SK-N-MC (cell line): ENCODE results near the gene SUN1.
"Not testable (repeated sequence)": the region's sequence is repeated elsewhere in the genome, so short reads cannot be mapped to it uniquely, and the experiment has no call there.

Source experiments
- DNase-seq: peaks from one replicate; pipeline ENCODE4 v3.0.0-alpha.2; 2011; ENCODE audit warnings: low read depth, low spot score
- H3K27ac ChIP-seq: fragments of 200-600 bp; sonication (generic); 2 replicates; pipeline ENCODE4 v1.5.1; 2016; ENCODE audit warnings: mixed run types
- H3K36me3 ChIP-seq: fragments of 200-600 bp; sonication (generic); 2 replicates; pipeline ENCODE4 v1.6.1; 2017; ENCODE audit warnings: antibody characterized with exemption, low read length, mixed read lengths; ENCODE audit not compliant: insufficient read depth
- H3K4me3 ChIP-seq: fragments of 200-600 bp; sonication (generic); 2 replicates; pipeline ENCODE4 v1.5.1; 2016
- H3K9ac ChIP-seq: fragments of 200-600 bp; sonication (generic); 2 replicates; pipeline ENCODE4 v1.8.0; 2017; ENCODE audit warnings: mixed run types, mixed read lengths; ENCODE audit not compliant: insufficient read length
- H3K9me3 ChIP-seq: fragments of 200-600 bp; sonication (generic); 2 replicates; pipeline ENCODE4 v1.6.1; 2017; ENCODE audit warnings: low read depth, mild to moderate bottlenecking, antibody characterized with exemption, low read length, moderate library complexity, mixed read lengths
- EZH2 ChIP-seq: fragments of 200-600 bp; sonication (generic); IDR thresholded peaks from one replicate; pipeline ENCODE4 v1.6.1; 2017; ENCODE audit warnings: antibody characterized with exemption
- FOXP2 ChIP-seq: optimal IDR thresholded peaks from 2 replicates; pipeline ENCODE3; 2011; ENCODE audit warnings: mild to moderate bottlenecking, moderate library complexity; ENCODE audit not compliant: insufficient read depth; ENCODE audit errors: extremely low read length, control extremely low read depth
- POLR2AphosphoS5 ChIP-seq: IDR thresholded peaks from 2 replicates; pipeline ENCODE4 v1.6.1; 2012; ENCODE audit warnings: mild to moderate bottlenecking, low read depth, low read length, borderline replicate concordance

The SUN1 gene

GRCh38 chr7:922334-923107 lies 90.2 kb downstream of the SUN1 start:
- DNase-seq = no peak
- Histone ChIP-seq H3K9ac (no peak overlapping the region), H3K36me3 (no peaks in the 10 kb centered on the region), H3K9me3 (no peaks in the 10 kb centered on the region), H3K27ac (no peak overlapping the region), H3K4me3 (no peak overlapping the region)
- TF ChIP-seq EZH2 (no peak), POLR2AphosphoS5 (no peak), FOXP2 (no peak)

DNA sequence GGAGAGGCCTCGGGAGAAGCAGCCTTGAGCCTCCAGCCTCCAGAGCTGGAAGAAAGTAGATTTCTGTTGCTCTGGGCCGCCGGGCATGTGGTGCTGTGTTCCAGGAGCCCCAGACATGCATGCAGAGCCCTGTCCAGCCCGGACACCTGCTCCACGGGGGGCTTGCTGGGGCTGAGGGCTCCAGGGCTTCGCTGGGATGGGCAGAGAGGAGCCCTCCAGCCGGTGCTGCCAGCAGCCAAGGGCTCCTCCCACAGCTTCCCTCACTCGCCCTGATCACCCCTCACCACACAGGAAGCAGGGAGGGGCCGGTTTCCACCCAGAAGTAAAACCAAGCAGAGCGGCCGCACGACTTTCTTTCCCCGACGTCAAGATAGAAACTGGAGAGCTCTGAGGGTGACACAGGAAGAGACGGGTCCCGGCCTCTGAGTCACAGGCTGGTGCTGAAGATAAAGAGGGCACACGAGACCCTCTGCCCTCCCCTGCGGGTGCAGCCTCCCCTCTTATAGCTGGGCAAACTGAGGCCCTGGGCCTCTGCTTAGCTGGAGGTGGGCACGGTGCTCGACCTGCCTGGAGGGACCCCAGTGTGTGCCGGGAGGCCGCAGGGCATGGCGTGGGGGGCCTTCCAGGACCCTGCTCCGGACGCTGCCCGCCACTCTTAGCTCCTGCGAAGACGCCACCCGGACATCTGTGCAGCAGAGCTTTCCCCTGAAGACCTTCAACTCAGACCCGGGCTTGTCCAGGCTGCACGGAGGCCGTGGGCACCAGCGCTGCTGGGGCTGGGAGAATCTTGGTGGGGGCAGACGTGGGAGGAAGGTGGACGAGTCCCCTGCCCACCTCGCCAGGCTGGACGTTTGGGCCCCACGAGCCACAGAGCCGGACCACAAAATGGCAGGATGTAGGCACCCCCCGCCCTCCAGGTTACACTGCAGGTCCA lies 91.1 kb downstream of the SUN1 start:
- DNase-seq = peak; percentile 2
- Histone ChIP-seq H3K9ac (no peak overlapping the region), H3K9me3 (no peaks in the 10 kb centered on the region), H3K4me3 (no peak overlapping the region), H3K36me3 (no peaks in the 10 kb centered on the region), H3K27ac (no peak overlapping the region)
- TF ChIP-seq EZH2 (no peak), POLR2AphosphoS5 (no peak), FOXP2 (no peak)

DNA sequence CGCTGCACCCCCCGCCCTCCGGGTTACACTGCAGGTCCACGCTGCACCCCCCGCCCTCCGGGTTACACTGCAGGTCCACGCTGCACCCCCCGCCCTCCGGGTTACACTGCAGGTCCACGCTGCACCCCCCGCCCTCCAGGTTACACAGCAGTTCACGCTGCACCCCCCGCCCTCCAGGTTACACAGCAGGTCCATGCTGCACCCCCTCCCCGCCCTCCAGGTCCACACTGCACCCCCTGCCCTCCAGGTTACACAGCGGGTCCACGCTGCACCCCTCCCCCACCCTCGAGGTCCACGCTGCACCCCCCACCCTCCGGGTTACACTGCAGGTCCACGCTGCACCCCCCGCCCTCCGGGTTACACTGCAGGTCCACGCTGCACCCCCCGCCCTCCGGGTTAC lies 91.8 kb downstream of the SUN1 start:
- H3K27ac ChIP-seq, DNase-seq, H3K9ac ChIP-seq, H3K9me3 ChIP-seq, H3K36me3 ChIP-seq, H3K4me3 ChIP-seq: not testable (repeated sequence)
